BE2C (cell line): ENCODE measurements around the gene MDC1.

ENCODE experiments used
- DNase-seq: peaks from one replicate; pipeline ENCODE4 v3.0.0-alpha.2; 2020
- H3K27me3 ChIP-seq: fragments of 250-450 bp; sonication (Bioruptor Pico); 2 replicates; pipeline ENCODE4 v1.5.1; 2020; ENCODE audit warnings: mild to moderate bottlenecking
- H3K36me3 ChIP-seq: fragments of 250-450 bp; sonication (Bioruptor Pico); 2 replicates; pipeline ENCODE4 v1.5.1; 2020; ENCODE audit warnings: mild to moderate bottlenecking
- H3K4me1 ChIP-seq: fragments of 250-450 bp; sonication (Bioruptor Pico); 2 replicates; pipeline ENCODE4 v1.5.1; 2020
- H3K4me3 ChIP-seq: 2 replicates; pipeline ENCODE4 v1.5.1; 2011; ENCODE audit warnings: low read depth, low read length
- H3K9me3 ChIP-seq: fragments of 250-450 bp; sonication (Bioruptor Pico); 2 replicates; pipeline ENCODE4 v1.5.1; 2020
- TF ChIP-seq, protein P1 (sequence below): IDR thresholded peaks from 2 replicates; pipeline ENCODE4 v1.5.1; 2012; ENCODE audit warnings: mild to moderate bottlenecking, low read depth, low read length

MDC1 gene

DNA sequence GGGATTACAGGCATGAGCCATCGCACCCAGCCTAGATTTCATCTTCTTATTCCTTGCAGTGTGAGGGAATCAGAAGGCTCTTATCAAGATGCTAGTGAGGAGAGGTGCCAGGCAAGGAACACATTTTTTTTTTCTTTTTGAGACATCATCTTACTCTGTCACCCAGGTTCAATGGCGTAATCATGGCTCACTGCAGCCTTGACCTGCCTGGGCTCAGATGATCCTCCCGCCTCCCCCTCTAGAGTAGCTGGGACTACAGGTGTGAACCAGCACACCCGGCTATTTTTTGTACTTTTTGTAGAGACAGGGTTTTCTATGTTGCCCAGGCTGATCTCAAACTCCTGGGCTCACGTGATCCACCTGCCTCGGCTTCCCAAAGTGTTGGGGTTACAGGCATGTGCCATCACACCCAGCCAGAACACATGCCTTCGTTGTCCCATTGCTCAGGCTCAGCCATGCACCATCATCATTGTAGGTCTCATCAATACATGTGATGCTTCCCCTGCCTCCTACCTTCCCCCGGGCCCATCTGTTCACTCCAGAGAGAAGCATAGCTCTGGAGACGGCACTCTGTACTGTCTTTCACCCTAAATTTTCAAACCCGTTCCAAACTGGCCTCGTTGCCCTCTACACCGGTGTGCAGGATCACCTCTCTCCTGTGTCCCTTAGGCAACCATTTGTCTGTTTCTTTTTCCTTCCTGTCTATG lies 15.3 kb upstream of the MDC1 start:
- no peaks in the 10 kb centered on the region for H3K27me3 ChIP-seq
- H3K36me3 ChIP-seq: peaks cover 51% of the 10 kb centered on the region
- TF ChIP-seq, protein P1, sequence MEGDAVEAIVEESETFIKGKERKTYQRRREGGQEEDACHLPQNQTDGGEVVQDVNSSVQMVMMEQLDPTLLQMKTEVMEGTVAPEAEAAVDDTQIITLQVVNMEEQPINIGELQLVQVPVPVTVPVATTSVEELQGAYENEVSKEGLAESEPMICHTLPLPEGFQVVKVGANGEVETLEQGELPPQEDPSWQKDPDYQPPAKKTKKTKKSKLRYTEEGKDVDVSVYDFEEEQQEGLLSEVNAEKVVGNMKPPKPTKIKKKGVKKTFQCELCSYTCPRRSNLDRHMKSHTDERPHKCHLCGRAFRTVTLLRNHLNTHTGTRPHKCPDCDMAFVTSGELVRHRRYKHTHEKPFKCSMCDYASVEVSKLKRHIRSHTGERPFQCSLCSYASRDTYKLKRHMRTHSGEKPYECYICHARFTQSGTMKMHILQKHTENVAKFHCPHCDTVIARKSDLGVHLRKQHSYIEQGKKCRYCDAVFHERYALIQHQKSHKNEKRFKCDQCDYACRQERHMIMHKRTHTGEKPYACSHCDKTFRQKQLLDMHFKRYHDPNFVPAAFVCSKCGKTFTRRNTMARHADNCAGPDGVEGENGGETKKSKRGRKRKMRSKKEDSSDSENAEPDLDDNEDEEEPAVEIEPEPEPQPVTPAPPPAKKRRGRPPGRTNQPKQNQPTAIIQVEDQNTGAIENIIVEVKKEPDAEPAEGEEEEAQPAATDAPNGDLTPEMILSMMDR: no peak

DNA sequence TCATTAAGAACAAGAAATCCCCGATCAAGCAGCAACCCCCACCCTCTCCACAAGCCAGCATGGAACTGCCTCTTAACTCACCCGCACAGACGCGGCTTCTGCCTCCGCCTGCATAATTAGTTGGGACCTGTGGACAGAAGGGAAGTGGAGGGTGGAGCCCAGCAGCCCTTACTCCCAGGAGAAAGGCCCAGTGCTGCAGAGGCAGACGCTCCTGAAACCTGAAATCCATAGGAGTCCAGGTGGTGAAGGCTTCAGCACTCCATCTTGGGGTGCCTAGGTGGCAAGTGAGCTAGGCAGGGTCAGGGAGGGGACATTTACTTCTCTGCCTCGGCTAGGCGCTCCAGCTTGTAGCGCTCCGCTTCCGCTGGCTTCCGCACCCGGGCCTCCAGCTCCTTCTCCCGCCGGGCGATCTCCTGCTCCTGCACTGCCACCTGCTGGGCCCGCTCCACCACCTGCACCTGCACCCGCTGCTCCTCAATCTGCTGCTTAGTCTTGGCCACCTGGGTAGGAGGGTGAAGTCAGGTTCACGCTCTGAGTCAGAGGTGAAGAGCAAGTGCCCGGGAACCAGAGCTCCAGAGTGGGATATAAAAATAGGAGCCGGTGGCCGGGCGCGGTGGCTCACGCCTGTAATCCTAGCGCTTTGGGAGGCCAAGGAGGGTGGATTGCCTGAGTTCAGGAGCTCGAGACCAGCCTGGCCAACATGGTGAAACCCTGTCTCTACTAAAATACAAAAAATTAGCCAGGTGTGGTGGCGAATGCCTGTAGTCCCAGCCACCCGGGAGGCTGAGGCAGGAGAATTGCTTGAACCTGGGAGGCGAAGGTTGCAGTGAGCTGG lies 13.7 kb upstream of the MDC1 start:
- Histone ChIP-seq H3K36me3 (peaks cover 49% of the 10 kb centered on the region), H3K4me1 (peaks cover 7% of the 10 kb centered on the region; the same call in 1 of the 2 replicates), H3K9me3 (no peaks in the 10 kb centered on the region), H3K27me3 (no peaks in the 10 kb centered on the region), H3K4me3 (peak overlapping the region; percentile 44)
- peak; percentile 89 for DNase-seq
- TF ChIP-seq, protein P1: peak; percentile 80

More for the DNA sequence above, 15.3 kb upstream of the MDC1 start:
- Histone ChIP-seq H3K4me3 (no peak overlapping the region), H3K4me1 (peaks cover 7% of the 10 kb centered on the region; the same call in 1 of the 2 replicates), H3K9me3 (no peaks in the 10 kb centered on the region)
- no peak for DNase-seq

DNA sequence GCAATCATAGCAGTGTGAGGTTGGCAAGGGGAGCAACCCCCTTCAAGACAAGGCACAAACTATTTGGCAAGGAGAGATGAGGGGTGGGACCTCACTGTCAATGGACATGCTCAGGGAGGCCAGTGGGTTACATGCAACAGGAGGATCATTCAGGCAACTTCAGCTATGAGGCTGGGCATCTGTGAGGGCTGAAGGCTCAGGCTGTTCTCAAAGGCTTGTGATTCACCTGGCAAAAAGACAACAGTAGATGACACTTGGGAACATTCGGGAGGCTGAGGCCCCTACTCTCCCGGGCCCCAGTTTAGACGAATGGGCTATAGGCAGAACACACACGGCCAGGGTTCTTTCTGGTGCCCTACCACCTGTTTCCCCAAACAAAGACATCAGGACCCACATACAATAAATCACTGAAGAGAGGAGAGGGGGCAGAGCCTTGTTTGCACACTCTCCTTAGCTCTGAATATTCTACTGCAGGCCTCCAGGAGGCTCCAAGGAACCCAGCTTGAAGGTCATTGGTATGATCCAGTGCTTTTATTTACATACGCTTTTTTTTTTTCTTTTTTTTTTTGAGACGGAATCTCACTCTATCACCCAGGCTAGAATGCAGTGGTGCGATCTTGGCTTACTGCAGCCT lies 11.0 kb upstream of the MDC1 start:
- Histone ChIP-seq H3K4me1 (peaks cover 9% of the 10 kb centered on the region), H3K4me3 (no peak overlapping the region), H3K9me3 (no peaks in the 10 kb centered on the region), H3K27me3 (no peaks in the 10 kb centered on the region), H3K36me3 (peaks cover 67% of the 10 kb centered on the region)
- DNase-seq: no peak
- TF ChIP-seq, protein P1: no peak; the same call in 1 of the 2 replicates

DNA sequence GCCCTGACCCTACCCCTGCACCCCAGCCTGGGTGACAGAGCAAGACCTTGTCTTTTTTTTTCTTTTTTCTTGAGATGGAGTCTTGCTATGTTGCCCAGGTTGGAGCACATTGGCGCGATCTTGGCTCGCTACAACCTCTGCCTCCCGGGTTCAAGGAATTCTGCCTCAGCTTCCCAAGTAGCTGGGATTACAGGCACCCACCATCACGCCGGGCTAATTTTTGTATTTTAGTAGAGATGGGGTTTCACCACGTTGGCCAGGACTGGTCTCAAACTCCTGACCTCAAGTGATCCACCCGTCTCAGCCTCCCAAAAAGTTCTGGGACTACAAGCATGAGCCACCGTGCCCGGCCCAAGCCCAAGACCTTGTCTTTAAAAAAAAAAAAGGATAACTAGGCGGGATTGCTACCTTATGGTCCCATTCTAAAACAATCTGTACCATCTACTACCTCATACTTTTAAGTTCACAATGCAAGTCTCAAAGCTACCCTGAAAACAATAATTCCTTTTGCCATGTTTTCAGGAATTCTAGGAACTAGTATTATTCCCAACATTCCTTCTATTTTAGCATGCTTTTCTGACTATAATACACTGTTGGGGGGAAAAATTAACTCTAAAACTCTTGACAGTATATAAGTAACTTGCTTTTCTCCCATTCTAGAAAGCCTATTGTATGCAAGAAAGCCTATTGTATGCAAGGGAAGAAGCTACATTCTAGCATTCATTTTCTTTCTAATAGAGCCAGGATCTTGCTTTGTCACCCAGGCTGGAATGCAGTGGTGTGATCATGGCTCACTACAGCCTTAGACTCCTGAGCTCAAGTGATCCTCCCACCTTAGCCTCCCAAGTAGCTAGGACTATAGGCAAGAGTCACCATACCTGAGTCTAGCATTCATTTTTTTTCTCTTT lies 9.7 kb upstream of the MDC1 start:
- DNase-seq: no peak
- H3K36me3 ChIP-seq: peaks cover 75% of the 10 kb centered on the region

More for the DNA sequence above, 9.7 kb upstream of the MDC1 start:
- TF ChIP-seq, protein P1: no peak
- no peaks in the 10 kb centered on the region for H3K27me3 ChIP-seq
- no peaks in the 10 kb centered on the region for H3K9me3 ChIP-seq
- H3K4me3 ChIP-seq: no peak overlapping the region
- peaks cover 13% of the 10 kb centered on the region for H3K4me1 ChIP-seq
